Stimulated activated CD8-positive, alpha-beta memory T cell treated with anti-CD3 and anti-CD28 coated beads, Interleukin-7, amount 100 ng/mL, for 4 hours (primary cell): ENCODE measurements around the gene CDCP1.
A peak's percentile ranks its signal among the peaks of the same experiment; 100 is the strongest.
"Not testable (repeated sequence)": the region's sequence is repeated elsewhere in the genome, so short reads cannot be mapped to it uniquely, and the experiment has no call there.

ENCODE experiments used
- DNase-seq, 2 donors: peaks; one replicate each; pipeline ENCODE4 v3.0.0-alpha.2; 2020; ENCODE audit warnings: low read depth in 2 of 2

The CDCP1 gene

DNA sequence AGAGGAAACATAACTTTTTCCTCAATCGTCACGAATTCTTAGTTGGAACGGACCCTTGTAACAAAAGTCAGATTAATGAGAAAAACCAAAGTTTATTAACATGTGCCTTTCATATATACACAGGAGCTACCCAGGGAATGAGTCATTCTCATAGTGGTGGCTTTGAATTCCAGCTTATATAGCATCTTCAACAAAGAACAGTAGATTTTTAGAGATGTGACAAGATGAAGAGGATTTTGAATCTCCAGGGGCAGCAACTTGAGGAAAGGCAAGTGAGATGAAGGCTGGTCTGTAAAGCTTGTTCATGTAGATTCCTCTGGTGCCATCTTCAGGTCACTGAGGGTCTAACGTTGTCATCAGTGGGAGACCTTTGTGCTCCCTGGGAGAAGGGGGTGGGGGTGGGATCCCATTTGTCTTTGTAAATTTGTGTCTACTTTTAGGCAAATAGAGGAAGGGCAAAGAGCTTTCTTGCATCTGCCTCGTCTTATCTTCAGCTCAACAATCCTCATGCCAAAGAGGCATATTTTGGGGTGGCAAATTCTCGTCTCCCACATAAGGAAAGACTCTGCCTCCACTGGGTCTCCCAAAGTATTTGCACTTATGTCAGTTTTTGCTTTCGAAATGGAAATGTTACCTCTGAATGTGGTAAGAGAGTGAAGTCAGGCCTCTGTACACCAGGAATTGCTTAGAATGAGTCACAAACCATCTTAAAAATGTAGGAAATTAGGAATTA lies 90.6 kb downstream of the CDCP1 start:
- DNase-seq: no peak

DNA sequence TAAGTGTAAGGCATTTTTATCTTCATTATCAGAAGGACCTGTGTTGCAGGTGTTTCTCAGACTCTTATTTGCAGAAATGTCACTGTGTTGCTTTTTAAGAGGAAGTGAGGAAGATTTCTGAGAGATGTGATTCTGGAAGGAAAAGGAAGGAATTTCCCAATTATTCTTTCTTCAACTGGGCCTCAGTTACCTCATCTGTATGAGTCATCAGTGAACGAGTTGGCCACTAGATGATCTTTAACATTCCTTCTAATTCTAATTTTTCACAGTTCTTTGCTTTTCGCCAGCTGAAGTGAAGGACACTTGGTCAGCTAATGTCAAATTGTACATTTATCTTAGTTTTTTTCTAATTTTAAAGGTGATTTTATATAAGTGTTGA lies 91.2 kb downstream of the CDCP1 start:
- DNase-seq: no peak

DNA sequence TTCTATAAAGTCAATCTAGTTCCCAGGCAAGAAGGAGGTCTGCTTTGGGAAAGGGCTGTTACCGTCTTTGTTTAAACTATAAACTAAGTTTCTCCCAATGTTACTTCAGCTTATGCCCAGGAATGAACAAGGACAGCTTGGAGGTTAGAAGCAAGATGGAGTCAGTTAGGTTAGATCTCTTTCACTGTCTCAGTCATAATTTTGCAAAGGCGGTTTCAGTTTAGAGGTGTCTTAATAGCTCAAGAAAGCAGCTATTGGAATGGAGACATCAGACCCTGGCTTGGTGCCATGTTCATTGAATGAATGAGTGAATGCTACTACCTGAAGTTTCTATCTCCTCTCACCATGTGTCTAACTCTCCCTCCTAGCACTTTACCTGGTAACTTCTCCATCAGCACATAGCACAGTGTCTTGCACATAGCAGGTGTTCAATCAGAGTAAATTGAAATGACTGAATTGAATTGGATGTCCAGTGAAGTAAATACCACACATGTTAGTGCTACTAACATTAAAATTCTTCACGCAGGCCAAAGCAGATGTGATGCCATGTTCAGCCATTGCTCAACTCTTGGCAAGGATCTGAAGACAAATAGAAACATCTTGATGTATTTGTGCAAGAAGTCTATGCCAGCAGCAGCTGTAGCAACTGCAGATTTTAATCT lies 91.9 kb downstream of the CDCP1 start:
- DNase-seq: no peak

DNA sequence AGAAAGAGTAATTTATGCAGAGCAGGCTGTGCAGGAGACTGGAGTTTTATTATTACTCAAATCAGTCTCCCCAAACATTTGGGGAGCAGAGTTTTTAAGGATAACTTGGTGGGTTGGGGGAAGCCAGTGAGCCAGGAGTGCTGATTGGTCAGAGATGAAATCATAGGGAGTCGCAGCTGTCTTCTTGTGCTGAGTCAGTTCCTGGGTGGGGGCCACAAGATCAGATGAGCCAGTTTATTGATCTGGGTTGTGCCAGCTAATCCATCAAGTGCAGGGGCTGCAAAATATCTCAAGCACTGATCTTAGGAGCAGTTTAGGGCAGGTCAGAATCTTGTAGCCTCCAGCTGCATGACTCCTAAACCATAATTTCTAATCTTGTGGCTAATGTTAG lies 92.4 kb downstream of the CDCP1 start:
- DNase-seq: not testable (repeated sequence)

DNA sequence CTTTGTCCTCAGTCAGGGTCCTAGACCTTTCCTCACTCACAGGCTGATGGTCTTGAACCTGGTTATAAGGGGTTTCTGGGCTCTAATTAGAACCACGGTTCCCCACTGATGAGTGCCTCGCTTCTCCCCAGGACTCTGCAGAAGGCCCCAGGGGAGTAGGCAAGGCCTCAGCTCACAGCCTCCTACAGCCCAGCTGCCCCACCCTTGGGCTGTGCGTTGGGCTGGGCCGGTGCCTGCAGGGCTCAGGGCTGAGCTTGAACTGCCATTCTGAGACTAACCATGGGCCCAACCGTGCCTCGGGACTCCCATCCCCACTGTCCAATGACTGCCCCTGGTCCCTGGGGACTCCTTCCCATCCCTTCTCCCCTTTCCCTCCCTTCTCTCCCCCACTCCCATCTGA lies 94.5 kb downstream of the CDCP1 start:
- no peak for DNase-seq

DNA sequence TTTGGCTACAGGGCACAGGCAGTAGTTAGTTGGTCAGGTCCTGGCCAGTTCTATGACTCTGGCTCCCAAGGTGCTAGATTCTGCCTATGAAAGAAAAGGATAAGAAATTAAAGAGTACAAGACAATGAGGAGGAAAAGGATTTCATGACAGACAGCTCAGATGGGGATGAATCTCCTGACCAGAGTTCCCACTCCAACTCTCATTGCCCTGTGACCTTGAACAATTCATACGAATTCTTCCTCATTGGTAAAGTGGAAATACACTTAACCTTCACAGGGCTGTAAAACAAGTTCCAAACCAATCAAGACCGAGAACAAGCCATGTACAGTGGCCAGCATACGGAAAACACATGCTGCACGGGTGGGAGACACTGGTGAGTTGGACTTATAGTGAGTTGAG lies 96.4 kb downstream of the CDCP1 start:
- no peak for DNase-seq

DNA sequence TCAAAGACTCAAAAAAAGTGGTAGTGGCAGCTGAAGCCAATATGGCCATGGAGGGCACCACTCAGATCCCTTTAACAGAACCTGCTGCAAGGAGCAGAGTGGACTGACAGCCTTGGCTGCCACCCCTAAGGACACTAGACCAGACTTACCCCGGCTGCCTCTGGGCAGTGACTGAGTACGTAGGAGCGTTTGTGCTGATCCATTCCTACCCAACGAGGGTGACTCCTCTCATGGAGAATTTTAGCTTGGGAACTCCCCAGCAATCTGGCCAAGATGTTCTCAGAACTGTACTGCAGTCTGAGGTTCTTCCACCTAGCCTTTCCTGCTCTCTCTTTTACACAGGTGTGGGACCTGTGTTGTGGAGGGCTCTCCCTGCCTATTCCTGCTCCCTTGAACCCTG lies 97.9 kb downstream of the CDCP1 start:
- DNase-seq: no peak

DNA sequence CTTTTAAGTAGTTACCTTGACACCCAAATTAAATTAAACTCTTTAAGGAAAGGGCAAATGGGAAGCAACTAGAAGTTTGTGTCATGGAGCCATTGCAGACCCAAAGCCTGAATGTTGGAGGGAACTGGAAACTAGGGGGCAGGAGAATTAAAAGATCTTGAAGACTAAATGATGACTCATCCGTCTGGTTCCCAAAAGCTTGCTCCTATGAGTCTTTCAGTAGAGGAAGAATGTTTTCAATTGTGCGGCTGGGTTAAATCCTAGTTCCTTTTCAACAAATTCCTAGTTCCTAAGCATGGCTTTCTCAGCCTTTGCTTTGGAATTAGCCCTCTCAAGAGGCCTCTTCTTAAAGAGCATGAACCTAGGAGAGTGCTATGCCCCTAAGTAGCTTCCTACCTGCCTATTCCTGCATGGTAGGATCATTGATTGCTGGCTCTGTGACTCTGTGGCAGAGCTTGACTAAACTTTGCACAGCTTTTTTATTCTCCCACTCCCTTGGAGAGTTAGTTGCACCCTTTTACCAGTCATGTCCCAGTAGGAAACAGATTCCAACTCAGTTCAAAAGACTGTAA lies 102.4 kb downstream of the CDCP1 start:
- no peak for DNase-seq

DNA sequence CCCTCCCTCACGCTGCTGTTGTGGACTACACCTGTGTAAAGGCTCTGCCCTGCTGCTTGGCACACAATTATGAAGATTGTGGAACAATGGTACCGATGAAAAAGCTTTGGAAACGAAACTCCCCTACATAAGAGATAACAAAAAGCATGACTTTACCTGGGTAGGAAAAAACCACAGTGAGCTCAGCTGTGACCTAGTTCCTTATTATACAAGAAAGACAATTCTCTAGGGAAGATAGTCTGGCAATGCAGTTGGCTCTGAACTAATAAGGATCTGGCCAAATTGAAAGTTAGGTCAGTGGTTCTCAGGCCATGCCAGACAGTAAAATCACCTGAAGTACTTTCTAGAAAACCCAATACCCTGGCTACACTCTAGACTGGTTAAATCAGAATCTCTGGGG lies 104.0 kb downstream of the CDCP1 start:
- no peak for DNase-seq

DNA sequence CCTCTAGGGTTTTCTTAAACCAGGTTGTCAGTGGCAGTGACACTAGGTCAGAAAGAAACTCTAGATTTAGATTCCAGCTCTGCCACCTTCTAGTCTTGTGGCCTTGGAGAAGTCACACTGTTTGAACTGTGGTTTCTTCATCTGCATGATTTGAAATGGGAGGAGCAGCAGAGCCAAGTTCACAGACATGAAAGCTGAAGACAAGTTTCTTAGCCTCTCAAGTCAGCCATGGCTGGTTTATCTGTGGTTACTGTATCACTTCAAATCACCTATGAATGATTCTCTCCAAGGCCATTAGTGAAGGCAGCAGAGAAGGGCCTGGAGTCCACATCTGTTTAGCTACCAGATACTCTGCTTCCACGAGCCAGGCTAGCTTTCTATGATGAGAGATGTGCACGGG lies 104.5 kb downstream of the CDCP1 start:
- no peak for DNase-seq

DNA sequence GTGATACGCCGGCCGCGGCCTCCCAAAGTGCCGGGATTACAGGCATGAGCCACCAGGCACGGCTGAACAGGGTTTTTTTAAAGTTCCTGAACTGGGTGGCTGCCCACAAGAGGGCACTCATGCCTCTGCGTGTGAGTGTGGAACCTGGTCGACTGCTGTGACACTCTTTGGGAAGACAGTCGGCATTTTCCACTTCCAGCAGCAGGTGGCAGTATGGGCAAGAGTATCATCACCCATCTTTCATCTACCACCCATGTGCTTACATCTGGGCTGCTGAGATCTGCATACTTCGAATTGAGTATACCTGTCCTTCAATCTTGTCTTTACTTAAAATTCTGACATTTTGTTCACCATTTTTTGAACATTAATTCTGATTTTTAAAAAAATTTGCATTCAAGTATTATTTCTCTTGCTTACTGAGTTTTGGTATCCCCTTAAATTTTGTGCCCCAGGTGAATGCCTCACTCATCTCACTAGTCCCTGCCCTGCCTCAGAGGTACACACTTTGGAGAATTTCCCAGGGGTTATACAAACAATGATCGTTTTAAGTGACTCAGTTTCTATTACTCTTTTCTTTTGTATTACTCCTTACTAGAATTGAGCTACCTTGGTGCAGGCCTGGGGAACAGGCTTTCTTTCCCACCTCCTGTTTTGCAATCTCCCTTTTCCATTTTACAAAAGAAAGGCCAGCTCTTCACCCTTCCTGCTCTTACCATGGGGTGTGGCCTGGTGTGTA lies 108.3 kb downstream of the CDCP1 start:
- peak; percentile 78 to 89 for DNase-seq

DNA sequence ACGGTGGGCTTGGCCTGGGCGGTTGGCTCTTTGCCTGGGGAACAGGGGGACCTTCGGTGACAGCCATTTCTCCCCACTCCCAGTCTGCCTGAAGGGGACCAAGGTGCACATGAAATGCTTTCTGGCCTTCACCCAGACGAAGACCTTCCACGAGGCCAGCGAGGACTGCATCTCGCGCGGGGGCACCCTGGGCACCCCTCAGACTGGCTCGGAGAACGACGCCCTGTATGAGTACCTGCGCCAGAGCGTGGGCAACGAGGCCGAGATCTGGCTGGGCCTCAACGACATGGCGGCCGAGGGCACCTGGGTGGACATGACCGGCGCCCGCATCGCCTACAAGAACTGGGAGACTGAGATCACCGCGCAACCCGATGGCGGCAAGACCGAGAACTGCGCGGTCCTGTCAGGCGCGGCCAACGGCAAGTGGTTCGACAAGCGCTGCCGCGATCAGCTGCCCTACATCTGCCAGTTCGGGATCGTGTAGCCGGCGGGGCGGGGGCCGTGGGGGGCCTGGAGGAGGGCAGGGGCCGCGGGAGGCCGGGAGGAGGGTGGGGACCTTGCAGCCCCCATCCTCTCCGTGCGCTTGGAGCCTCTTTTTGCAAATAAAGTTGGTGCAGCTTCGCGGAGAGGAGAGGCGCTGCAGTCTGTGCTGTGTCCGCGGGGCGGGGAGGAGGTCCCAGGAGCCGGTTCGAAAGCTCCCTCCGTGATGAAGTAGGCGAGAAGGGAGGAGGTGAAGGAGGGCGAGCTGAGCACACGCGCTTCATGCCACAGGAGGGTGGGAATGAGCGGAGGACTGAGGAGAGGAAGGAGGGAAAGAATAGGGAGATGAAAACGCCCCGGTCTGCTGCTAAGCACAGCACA lies 110.5 kb downstream of the CDCP1 start:
- DNase-seq: no peak

DNA sequence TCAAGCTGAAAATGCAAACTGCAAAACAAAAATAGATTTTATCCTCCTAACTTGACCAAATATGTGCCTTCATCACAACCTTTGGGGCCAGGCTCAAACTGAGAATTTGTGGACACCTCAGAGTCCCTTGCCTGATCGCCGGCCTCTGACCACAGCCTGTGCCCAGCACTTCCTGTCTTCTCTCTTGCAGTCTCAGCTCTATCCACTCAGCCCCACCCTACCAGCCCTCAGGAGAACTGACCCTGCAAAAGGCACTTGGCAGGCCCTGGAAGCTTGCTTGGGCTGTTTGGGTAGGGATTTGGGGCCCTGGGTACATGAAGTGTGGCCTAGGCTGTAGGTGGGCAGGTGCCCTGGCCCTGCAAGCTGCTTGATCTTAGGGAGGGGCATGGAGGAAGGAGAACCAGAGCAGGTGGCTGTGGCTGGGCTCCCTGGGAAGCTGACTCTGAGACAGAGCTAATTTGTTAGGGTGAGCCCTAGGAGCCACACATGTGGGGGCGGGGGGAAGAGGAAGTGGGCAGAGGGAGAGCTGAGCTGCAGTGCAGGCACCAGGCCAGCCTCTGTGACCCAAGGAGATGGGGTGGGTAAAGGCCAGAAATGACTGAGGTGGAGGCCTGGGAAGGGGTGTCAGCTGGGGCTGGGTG lies 111.4 kb downstream of the CDCP1 start:
- peak in 1 of 2 donors; percentile 8 for DNase-seq

DNA sequence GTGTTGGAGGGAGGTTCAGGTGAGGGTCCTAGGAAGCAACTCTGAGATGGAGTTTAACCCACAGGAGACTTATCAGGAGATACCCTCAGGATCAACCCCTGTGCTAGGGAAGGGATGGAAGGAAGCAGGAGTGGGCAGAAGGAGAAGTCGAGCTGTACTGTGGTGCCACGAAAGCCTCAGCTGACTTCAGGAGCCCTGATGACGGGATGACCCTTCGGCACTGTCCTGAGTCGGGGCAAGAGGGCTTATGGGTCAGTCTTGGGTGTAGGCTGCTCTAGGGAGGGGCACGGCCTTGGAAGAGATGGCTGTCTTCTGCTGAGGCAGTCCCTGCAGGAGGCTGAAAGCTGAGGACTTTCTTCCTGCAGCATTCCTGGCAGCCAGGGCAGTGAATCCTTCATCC lies 112.4 kb downstream of the CDCP1 start:
- no peak for DNase-seq
